ENCODE measurements around the gene IGFBP2. TPM values are rescaled to one million over a fixed set of nuclear protein-coding genes. Genes with fewer than 3 reads are reported as not detected.

The IGFBP2 gene
- total RNA-seq, 1 donor from 2014 or later: 208 TPM

- peaks cover 3% of the 10 kb centered on the region for H3K4me1 Mint-ChIP-seq (ENCODE audit: low read depth, unreplicated experiment)
- no peak overlapping the region for H3K27ac Mint-ChIP-seq (ENCODE audit: unreplicated experiment)
- no peaks in the 10 kb centered on the region for H3K27me3 Mint-ChIP-seq (ENCODE audit: unreplicated experiment)
- DNase-seq: no peak
- no peaks in the 10 kb centered on the region for H3K9me3 Mint-ChIP-seq (ENCODE audit: unreplicated experiment)
- TF ChIP-seq, protein P1, sequence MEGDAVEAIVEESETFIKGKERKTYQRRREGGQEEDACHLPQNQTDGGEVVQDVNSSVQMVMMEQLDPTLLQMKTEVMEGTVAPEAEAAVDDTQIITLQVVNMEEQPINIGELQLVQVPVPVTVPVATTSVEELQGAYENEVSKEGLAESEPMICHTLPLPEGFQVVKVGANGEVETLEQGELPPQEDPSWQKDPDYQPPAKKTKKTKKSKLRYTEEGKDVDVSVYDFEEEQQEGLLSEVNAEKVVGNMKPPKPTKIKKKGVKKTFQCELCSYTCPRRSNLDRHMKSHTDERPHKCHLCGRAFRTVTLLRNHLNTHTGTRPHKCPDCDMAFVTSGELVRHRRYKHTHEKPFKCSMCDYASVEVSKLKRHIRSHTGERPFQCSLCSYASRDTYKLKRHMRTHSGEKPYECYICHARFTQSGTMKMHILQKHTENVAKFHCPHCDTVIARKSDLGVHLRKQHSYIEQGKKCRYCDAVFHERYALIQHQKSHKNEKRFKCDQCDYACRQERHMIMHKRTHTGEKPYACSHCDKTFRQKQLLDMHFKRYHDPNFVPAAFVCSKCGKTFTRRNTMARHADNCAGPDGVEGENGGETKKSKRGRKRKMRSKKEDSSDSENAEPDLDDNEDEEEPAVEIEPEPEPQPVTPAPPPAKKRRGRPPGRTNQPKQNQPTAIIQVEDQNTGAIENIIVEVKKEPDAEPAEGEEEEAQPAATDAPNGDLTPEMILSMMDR (IDR thresholded peaks at IDR 0.05; ENCODE audit: partially characterized antibody, unreplicated experiment): no peak
- no peak overlapping the region for H3K4me3 Mint-ChIP-seq (ENCODE audit: unreplicated experiment)
- H3K36me3 Mint-ChIP-seq (ENCODE audit: unreplicated experiment): peaks cover 5% of the 10 kb centered on the region
Measured at GRCh38 chr2:216651351-216651881, 18.2 kb downstream of the IGFBP2 start.

GRCh38 chr2:216652566-216652965 is 19.3 kb downstream of the IGFBP2 start:
- Mint-ChIP-seq H3K36me3 (ENCODE audit: unreplicated experiment) (peaks cover 5% of the 10 kb centered on the region), H3K4me3 (ENCODE audit: unreplicated experiment) (no peak overlapping the region), H3K9me3 (ENCODE audit: unreplicated experiment) (no peaks in the 10 kb centered on the region), H3K27ac (ENCODE audit: unreplicated experiment) (no peak overlapping the region), H3K4me1 (ENCODE audit: low read depth, unreplicated experiment) (peaks cover 12% of the 10 kb centered on the region), H3K27me3 (ENCODE audit: unreplicated experiment) (no peaks in the 10 kb centered on the region)
- DNase-seq: no peak
- TF ChIP-seq, protein P1 (IDR thresholded peaks at IDR 0.05; ENCODE audit: partially characterized antibody, unreplicated experiment): no peak

DNA sequence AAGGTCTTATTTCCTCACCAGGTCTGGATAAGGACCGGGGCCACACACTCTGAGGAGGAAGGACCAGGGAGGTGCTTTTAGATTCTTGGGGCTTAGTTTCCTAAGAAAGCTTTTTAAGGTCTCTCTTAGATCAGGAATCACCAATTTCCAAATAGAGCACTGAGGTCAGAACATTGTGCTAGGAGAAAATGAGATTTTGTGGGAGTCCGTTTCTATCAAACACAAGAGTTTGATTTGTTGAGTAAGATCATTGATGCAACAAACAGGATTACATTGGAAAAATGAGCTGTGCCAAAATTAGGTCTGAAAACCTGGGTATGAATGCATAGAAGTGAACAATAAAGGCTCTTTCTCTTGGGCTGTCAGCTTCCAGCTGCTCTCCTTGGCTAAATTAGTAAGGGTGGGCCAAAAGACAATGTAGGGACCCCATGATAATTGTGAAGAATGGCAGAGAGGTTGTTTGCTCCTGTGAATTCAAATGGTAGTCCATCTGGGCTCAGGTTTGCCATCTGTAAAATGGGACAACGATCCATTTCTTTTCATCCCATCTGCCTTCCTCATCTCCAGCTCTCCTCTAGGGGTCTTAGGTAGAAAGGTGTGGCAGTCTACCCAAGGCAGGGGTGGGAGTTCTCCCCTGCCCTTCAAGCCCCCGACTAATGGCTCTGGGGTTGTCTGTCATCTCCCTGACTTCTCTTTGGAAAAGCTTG is 20.0 kb downstream of the IGFBP2 start:
- TF ChIP-seq, protein P1 (IDR thresholded peaks at IDR 0.05; ENCODE audit: partially characterized antibody, unreplicated experiment): no peak
- H3K4me3 Mint-ChIP-seq (ENCODE audit: unreplicated experiment): no peak overlapping the region
- DNase-seq: no peak
- H3K4me1 Mint-ChIP-seq (ENCODE audit: low read depth, unreplicated experiment): peaks cover 17% of the 10 kb centered on the region
- no peak overlapping the region for H3K27ac Mint-ChIP-seq (ENCODE audit: unreplicated experiment)
- no peaks in the 10 kb centered on the region for H3K27me3 Mint-ChIP-seq (ENCODE audit: unreplicated experiment)
- H3K9me3 Mint-ChIP-seq (ENCODE audit: unreplicated experiment): peaks cover 2% of the 10 kb centered on the region
- peaks cover under 1% of the 10 kb centered on the region for H3K36me3 Mint-ChIP-seq (ENCODE audit: unreplicated experiment)

- no peak overlapping the region for H3K4me3 Mint-ChIP-seq (ENCODE audit: unreplicated experiment)
- no peaks in the 10 kb centered on the region for H3K36me3 Mint-ChIP-seq (ENCODE audit: unreplicated experiment)
- peaks cover 2% of the 10 kb centered on the region for H3K9me3 Mint-ChIP-seq (ENCODE audit: unreplicated experiment)
- no peaks in the 10 kb centered on the region for H3K27me3 Mint-ChIP-seq (ENCODE audit: unreplicated experiment)
- H3K27ac Mint-ChIP-seq (ENCODE audit: unreplicated experiment): no peak overlapping the region
- TF ChIP-seq, protein P1 (IDR thresholded peaks at IDR 0.05; ENCODE audit: partially characterized antibody, unreplicated experiment): no peak
- DNase-seq: no peak
- H3K4me1 Mint-ChIP-seq (ENCODE audit: low read depth, unreplicated experiment): peaks cover 18% of the 10 kb centered on the region
Measured at GRCh38 chr2:216653931-216654365, 20.7 kb downstream of the IGFBP2 start.

GRCh38 chr2:216654528-216655052 is 21.4 kb downstream of the IGFBP2 start:
- Mint-ChIP-seq H3K27ac (ENCODE audit: unreplicated experiment) (no peak overlapping the region), H3K36me3 (ENCODE audit: unreplicated experiment) (no peaks in the 10 kb centered on the region)
- no peak for DNase-seq

More at GRCh38 chr2:216654528-216655052, 21.4 kb downstream of the IGFBP2 start:
- H3K4me3 Mint-ChIP-seq (ENCODE audit: unreplicated experiment): no peak overlapping the region
- peaks cover 2% of the 10 kb centered on the region for H3K9me3 Mint-ChIP-seq (ENCODE audit: unreplicated experiment)
- H3K27me3 Mint-ChIP-seq (ENCODE audit: unreplicated experiment): no peaks in the 10 kb centered on the region
- peaks cover 23% of the 10 kb centered on the region for H3K4me1 Mint-ChIP-seq (ENCODE audit: low read depth, unreplicated experiment)
- TF ChIP-seq, protein P1 (IDR thresholded peaks at IDR 0.05; ENCODE audit: partially characterized antibody, unreplicated experiment): no peak
